NCI-H2227 treated with DMSO at 0.1 percent for 48 hours (cell line): ENCODE measurements around the gene ZNF787.
"Not testable (repeated sequence)": the region's sequence is repeated elsewhere in the genome, so short reads cannot be mapped to it uniquely, and the experiment has no call there.

ENCODE experiments used
- DNase-seq: peaks from one replicate; lab custom pipeline; 2025; lab: John Stamatoyannopoulos, UW

The ZNF787 gene

DNA sequence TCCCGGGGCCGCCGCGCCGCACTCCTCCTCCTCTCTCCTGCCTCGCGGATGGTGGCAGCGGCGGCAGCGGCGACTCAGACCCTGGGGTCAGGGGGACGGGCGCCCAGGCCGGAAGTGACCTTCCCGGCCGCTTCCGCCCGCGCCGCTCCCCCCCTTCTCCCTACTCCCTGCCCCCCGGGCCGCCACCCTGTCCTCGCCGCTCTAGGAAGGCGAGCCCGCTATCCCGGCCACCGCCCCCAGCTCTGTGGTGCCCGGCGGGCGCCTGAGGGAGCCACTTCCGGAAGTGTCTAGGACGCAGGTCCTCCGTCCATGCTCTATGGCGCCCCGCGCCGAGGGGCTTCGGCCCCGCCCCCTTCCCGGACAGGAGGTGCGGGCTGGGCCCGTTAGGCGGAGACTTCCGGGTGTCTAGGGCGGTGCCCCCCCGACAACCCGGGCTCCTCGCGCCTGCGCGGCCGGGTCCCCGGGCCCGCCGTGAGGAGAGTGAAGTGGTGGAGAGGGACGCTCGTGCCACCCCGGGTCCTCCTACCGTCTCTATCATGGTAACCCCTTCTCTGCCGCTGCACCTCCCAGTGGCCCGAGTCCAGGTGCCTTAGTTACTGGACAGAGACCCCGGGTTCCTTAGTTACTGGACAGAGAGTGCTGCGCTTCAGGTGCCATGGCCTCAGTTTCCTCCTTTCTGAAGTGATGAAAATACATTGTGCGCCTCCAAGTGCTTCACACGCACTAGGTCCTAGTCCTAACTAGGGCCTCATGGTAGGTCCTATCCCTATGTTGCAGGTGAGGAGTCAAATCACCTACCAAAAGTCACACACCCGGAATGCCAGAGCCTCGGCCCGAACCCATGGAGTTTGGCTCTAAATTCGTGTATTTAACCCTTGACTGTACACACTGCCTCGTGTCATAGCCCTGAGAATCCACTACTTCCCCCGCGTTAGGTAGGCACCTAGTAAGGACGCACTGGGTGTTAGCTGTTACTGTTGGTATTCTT, at the start of gene ZNF787:
ZNF787 (minus strand) TSS at position 116 of the 988 bp plus-strand sequence. CDS start 18,078 bp downstream, outside the sequence.
- DNase-seq = peak; percentile 100

DNA sequence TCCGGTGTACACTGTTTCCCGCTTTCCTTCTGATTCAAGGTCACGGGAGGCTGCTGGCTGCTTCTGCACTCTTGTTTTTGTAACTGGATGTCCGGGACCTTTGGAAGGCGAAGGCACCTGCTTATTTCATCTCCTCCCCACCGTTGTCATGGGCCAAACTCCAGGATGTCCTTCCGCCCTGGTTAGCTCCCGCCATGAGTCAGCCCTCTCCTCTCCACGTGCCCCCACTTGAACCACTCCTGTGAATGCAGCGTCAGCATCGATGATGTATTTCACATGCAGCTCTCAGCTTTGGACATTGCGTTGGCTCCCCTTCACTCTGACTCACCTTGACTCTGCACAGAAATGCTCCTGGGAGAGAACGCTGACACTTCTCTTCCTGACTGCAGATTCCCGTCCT, 49.2 kb upstream of the ZNF787 start:
- DNase-seq = peak; percentile 37

DNA sequence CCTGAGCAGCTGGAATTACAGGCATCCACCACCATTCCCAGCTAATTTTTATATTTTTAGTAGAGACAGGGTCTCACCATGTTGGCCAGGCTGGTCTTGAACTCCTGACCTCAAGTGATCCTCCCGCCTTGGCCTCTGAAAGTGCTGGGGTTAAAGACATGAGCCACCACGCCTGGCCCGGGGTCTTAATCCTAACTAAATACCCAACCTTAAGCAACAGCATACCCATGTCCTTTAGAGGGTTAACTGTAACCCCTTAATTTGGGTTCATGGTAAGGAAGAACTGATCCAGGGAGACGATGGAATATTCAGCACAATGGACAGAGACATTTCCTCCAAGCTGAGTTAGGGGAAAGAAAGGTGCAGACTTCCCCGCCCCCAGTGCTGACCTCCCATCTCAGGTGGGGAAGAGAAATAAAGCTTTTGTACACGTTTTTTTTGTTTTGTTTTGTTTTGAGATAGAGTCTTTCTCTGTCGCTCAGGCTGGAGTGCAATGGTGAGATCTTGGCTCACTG, 46.0 kb upstream of the ZNF787 start:
- DNase-seq = no peak

DNA sequence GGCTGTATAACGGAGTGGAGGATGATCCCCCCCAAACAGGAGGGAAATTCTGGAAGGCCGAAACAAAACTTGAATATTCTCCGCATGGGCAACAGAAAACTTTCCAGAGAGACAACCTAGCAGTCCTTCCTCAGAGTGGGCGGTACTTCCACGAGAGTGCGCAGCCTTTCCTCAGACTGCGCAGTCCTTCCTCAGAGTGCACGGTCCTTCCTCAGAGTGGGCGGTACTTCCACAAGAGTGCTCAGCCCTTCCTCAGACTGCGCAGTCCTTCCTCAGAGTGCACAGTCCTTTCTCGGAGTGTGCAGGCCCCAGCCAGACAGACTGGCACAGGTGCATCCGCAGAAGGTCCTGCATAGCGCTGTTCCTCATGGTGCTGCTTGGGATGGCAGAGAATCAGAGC, 42.0 kb upstream of the ZNF787 start:
- no peak for DNase-seq

DNA sequence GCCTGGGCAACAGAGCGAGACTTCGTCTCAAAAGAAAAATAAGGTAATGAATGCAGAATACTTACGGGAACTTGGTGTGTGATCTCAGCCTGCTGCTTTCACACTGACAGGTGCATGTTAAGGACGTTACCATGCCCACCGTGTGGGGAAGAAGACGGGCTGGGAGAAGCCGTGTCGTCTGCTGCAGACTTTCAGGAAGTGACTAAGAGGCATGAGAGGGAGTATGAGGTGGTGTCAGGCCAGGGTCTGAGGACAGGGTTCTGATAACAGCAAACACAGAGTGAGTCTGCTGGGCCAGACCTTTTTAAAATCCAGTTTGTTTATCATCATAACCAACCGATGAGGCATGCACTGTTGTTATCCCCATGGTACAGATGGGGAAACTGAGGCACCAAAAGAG, 41.2 kb upstream of the ZNF787 start:
- DNase-seq = no peak

DNA sequence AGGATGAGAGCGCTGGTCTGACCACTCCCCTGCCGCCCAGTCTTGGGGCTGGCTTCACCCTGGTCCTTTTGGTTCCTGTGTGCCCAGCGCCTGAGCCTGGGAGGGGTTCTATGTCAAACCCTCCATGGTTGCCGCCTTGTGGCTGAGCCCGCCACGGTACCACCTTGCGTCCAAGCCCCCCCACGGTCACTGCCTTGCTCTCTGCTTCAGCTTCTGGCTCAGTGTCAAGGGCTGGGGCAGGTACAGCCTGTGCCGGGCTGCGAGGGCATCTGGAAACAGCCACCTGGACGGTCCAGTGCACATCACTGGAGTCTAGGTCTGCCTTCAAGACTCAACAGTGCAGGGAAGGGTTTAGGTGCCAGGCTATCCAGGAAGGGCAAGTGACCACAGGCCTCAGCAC, 40.4 kb upstream of the ZNF787 start:
- DNase-seq = no peak

DNA sequence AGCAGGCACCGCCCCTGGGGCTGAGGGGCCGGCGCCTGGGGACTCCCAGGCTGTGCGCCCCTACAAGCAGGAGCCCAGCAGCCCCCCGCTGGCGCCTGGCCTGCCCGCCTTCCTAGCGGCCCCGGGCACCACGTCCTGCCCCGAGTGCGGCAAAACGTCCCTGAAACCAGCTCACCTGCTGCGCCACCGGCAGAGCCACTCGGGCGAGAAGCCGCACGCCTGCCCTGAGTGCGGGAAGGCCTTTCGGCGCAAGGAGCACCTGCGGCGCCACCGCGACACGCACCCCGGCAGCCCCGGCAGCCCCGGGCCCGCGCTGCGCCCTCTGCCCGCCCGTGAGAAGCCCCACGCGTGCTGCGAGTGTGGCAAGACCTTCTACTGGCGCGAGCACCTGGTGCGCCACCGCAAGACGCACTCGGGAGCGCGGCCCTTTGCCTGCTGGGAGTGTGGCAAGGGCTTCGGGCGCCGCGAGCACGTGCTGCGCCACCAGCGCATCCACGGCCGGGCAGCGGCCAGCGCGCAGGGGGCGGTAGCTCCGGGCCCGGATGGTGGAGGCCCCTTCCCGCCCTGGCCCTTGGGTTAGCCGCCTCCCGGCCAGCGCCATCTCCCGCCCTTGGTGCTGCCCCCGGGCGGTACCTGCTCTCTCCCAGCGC, 38.7 kb upstream of the ZNF787 start:
- DNase-seq = no peak

DNA sequence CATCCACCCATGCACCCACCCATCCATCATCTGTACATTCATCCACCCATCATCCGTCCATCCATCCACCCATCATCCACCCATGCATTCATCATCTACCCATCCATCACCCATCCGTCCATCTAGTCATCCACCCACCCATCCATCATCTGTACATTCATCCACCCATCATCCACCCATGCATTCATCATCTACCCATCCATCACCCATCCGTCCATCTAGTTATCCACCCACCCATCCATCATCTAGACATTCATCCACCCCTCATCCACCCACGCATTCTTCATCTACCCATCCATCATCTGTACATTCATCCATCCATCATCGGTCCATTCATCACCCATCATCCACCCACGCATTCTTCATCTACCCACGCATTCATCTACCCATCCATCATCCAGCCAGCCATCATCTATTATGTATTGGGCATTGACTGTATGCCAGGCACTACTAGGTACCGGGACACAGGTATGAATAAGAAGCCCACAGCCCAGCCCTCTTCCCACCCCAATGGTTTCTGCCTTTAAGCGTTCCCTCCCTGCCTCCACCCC, 38.0 kb upstream of the ZNF787 start:
- no peak for DNase-seq

DNA sequence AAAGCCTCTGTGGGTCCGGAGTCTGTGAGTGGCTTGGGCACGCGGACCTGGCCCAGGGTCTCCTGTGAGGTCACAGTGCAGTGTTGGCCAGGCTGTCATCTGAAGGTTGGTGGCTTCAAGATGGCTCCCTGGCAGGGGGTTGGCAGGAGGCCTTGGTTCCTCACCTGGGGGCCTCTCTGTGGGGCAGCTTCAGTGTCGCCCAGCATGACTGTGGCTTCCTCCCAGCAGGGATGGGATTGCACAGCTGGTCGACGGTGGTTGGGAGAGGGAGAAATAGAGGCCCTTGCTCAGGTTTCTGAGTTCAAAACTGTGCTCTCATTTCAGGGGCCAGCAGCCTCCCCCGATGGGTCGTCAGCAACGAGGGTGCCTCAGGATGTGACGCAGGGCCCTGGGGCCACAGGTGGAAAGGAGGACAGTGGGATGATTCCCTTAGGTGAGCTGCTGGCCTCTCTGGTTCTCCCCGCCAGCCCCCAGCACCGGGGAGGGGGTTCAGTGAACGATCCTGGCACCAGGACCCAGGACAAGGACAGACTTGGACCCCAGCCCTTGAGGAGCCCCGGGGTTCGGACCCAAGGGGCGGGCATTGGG, 37.2 kb upstream of the ZNF787 start:
- no peak for DNase-seq

DNA sequence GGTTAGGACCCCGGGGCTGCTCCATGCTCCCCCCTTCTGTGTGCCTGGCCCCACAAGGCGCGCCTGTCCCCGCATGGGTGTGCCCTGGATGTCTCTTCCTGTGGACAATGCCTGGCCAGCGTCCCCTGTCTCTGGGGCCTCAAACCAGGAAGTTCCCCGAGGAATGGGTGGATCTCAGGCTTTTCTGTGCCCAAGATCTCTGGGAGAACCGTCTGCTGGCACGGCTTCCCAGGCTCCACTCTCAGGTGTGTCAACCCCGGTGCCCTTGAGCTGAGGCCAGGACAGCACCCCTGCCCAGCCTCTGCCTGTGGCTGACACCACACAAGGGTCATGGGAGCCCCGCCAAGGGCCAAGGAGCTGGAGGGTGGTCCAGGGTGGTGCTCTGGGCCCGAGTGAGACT, 35.7 kb upstream of the ZNF787 start:
- no peak for DNase-seq

DNA sequence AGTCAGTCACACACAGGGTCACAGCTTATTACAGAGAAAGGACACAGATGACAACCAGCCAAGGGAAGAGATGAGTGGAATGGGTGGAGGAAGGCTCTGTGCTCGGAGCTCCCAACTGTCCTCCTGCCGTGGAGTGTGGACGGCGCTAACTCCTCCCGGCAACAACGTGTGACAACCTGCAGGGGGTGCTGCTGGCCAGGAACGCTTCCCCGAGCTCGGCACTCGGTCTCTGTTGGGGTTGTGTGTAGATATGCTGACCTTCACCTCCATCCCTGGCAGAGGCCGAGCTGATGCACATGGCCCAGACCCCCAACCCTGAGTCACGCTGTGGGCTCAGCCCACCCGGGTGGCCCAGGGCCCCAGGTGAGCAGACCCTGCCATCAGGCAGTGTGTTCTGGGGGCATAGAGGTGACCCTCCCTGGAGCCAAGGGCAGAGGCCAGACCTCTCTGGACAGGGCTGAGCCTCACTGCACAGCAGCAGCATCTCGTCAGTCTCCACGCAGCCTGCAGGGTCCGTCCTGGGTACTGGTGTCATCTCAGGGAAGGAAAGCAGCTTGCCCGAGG, 34.1 kb upstream of the ZNF787 start:
- DNase-seq = no peak

DNA sequence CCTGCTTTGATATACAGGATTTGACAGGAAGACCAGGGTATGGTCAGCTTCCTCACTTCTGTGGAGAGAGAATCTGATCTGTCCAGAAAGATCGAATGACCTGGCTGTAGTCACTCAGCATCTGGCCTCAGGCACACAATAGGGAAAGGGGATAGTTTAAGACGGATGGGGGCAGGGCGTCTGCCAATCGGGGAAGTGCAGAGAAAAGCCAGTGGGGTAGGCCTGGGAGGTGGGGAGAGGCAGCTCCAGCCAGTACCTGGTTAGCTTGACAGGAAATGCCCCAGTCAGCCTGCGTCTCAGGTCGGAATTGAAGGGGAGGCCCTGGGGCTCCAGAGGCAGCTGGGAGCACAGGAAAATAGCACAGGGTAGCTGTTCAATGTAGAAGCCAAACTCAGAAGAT, 32.4 kb upstream of the ZNF787 start:
- no peak for DNase-seq

DNA sequence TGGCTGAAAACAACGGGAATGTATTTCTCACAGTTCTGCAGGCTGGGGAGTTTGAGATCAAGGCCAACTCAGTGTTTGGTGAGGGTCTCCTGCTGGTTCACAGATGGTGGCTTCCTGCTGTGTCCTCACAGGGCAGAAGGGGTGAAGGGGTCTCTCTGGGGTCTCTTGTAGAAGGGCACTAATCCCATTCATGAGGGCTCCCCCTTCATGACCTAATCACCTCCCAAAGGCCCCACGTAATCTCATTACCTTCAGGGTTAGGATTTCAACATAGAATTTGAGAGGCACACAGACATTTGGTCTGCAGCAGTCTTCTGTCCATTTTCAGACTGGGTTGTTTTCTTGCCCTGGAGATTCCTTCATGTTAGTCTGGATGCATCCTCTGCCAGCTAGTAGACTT, 31.5 kb upstream of the ZNF787 start:
- no peak for DNase-seq

DNA sequence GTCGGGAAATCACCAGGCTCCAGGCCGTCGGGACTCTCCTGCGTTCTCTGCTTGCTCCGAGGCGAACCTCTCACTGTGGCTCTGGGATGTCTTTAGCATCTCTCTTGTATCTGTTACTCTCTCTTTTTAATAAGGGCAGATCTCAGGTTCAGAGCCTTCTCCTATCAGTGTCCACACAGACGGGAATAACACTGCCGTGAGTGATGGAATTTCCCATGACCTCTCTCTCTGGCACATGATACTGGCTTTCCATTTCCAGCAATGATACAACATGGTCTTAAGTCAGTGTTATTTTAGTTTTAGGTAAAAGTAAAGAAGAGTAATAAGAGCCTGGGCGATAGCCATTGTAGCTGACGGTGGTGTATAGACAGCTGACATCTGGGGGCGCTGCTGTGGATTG, 29.3 kb upstream of the ZNF787 start:
- no peak for DNase-seq

DNA sequence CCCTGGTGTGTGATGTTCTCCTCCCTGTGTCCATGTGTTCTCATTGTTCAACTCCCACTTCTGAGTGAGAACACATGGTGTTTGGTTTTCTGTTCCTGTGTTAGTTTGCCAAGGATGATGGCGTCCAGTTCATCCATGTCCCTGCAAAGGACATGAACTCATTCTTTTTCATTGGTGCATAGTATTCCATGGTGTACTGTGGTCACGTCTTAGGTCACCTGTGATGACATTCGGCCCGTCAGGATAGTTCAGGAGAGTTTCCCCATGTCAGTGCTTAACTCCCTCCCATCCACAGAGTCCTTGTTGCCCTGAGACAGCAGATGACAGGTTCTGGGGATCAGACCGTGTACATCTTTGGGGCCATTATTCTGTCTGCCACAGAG, 28.6 kb upstream of the ZNF787 start:
- DNase-seq = no peak

DNA sequence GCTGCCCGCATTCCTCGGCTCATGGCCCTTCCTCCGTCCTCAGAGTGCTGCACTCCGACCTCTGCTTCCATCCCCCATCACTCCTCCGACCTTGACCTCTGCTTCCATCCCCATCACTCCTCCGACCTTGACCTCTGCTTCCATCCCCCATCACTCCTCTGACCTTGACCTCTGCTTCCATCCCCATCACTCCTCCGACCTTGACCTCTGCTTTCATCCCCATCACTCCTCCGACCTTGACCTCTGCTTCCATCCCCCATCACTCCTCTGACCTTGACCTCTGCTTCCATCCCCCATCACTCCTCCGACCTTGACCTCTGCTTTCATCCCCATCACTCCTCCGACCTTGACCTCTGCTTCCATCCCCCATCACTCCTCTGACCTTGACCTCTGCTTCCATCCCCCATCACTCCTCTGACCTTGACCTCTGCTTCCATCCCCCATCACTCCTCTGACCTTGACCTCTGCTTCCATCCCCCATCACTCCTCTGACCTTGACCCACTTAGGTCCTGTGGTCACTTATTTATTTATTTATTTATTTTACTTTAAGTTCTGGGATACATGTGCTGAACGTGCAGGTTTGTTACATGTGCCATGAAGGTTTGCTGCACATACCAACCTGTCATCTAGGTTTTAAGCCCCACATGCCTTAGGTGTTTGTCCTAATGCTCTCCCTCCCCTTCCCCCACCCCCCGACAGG, 28.0 kb upstream of the ZNF787 start:
- DNase-seq = not testable (repeated sequence)

DNA sequence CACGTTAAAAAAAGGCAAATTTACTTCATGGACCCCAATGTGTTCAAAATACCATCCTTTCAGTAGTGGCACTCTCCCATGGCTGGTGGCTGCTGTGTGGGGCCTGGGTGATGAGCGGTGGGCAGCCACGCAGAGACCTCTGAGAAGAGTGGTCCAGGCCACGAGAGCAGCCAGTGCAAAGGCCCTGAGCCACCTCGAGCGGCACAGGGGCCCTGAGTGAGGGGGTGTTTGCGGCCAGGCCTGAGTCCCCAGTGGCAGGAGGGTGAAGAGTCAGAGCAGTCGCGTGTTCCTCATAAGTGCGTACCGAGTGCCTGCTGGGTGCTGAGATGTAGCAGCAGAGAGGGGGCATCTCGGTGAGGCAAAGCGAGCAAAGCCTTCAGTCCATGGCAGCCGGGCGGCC, 27.0 kb upstream of the ZNF787 start:
- DNase-seq = no peak

DNA sequence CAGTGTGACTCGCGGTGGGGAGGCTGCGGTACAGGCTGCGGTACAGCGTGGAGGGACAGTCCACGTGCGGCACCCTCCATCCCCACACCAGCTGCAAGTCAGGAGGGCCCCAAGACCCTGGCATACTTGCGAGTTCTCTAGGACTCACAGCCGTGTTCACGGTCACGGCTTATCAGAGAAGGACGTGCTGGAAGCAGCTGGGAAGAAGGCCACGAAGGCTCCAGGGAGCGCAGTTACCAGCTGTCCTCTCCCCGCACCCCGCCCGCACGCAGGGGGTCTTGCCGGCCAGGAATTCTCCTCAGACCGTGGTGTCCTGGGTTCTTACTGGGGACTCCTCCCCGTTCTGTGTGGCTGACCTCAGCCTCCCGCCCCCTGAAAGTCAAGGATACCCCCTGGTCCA, 26.2 kb upstream of the ZNF787 start:
- DNase-seq = no peak

DNA sequence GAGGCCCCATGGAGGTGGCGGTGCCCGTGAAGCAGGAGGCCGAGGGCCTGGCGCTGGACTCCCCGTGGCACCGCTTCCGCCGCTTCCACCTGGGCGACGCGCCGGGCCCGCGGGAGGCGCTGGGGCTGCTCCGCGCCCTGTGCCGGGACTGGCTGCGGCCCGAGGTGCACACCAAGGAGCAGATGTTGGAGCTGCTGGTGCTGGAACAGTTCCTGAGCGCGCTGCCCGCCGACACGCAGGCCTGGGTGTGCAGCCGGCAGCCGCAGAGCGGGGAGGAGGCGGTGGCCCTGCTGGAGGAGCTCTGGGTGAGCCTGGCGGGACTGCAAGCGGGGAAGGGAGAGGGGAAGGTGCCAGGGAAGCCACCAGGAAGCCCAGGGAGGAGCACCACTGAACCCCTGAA, 25.8 kb upstream of the ZNF787 start:
- DNase-seq = no peak

DNA sequence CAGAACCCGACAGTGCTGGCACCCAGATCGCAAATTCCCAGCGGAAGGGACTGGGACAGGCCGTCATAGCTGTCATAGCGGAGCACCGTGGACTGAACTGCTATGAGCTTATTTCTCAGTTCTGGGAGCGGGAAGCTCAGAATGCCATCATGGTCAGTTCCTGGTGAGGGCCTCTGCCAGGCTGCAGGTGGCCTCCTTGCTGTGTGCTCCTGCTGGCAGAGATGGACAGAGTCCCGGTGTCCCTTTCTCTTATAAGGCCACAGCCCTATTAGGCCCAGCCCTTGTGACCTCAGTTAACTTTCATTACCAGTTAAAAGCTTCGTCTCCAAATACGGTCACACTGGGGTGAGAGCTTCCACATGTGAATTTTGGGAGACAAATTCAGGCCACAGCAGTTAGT, 24.6 kb upstream of the ZNF787 start:
- no peak for DNase-seq

DNA sequence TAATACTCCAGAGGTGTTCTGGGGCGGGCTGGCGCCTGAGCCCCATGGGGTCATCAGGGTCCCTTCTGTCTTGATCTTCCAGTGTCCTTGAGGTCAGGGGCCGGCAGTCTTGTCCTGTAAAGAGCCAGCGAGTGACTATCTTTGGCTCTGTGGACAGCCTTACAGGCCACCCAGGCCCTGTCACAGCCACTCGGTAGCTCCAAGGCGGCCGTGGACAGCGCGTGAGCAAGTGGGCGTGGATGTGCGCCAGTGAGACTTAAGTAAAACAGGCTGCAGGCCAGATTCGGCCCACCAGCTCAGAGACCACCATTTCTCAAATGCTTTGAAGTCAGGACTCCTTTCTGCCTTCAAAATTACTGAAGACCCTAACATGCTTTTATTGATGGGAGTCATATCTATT, 23.7 kb upstream of the ZNF787 start:
- DNase-seq = no peak

DNA sequence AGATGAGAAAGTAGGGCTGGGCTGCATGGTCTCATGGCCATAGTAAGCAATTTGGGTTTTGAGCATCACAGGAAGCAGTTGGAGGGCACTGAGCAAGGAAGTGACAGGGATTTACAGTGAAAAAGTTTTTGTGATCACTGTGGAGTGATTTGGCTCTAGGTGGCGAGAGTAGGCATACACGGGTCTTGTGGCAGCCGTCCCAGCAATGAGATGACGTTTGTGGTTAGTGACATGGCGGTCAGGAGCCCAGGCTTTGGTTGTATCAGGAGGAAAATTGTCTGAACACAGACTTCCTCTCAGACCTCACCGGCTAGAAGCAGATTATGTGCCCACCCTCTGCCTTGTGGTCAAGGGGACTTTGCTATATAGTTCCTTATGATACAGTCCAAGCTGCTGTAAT, 23.3 kb upstream of the ZNF787 start:
- no peak for DNase-seq
